Panc1 (cell line): ENCODE measurements around the gene CYTH4.

Experiments used
- POLR2AphosphoS5 ChIP-seq: IDR thresholded peaks from 2 replicates; pipeline ENCODE4 v1.6.1; 2012; ENCODE audit warnings: mild to moderate bottlenecking, low read depth, low read length, moderate library complexity
- TF ChIP-seq, protein P1 (sequence below), 2 experiments: IDR thresholded peaks; 2 replicates each; pipeline ENCODE4 v1.6.1; 2011 to 2012; ENCODE audit warnings: low read depth in 2 of 2, control low read depth in 1 of 2, low read length in 1 of 2, mild to moderate bottlenecking in 1 of 2, moderate library complexity in 1 of 2; ENCODE audit not compliant: insufficient read depth in 1 of 2
- TF ChIP-seq, protein P2 (sequence below): fragments of 450-650 bp; IDR thresholded peaks from 2 replicates; pipeline ENCODE4 v1.5.1; 2017; ENCODE audit warnings: mild to moderate bottlenecking

DNA sequence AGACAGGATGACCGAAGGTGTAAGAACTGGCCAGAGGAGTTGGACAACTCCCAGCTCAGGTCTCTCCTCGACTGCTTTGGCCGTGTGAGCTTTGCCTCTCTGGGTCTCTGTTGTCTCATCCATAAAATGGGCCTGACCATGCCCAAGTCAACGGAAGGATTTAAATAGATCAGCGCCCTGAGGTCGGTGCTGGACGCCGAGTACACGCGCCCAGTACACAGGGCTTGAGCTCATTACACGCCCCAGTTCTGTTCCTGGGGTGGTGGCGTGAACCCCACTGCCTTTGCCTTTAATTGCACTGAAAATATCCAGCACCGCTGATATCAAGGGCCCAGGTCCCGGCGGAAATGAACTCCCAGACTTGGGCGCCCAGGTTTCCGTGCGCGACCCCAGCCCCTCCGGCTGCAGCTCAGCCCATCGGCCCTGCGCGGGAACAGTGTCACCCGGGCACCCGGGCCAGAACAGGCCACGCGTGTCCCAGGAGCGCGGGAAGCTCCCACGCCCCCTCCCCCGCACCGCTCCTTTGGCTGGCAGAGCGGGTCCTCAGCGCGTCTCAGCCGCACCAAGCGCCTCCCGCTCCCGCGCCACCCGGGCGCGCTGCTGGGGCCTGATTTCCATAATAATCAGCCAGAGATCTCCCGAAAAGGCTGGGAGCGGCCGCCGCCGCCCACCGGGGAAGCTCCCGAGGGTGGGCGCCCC is 42.2 kb downstream of the CYTH4 start:
- TF ChIP-seq, protein P1, sequence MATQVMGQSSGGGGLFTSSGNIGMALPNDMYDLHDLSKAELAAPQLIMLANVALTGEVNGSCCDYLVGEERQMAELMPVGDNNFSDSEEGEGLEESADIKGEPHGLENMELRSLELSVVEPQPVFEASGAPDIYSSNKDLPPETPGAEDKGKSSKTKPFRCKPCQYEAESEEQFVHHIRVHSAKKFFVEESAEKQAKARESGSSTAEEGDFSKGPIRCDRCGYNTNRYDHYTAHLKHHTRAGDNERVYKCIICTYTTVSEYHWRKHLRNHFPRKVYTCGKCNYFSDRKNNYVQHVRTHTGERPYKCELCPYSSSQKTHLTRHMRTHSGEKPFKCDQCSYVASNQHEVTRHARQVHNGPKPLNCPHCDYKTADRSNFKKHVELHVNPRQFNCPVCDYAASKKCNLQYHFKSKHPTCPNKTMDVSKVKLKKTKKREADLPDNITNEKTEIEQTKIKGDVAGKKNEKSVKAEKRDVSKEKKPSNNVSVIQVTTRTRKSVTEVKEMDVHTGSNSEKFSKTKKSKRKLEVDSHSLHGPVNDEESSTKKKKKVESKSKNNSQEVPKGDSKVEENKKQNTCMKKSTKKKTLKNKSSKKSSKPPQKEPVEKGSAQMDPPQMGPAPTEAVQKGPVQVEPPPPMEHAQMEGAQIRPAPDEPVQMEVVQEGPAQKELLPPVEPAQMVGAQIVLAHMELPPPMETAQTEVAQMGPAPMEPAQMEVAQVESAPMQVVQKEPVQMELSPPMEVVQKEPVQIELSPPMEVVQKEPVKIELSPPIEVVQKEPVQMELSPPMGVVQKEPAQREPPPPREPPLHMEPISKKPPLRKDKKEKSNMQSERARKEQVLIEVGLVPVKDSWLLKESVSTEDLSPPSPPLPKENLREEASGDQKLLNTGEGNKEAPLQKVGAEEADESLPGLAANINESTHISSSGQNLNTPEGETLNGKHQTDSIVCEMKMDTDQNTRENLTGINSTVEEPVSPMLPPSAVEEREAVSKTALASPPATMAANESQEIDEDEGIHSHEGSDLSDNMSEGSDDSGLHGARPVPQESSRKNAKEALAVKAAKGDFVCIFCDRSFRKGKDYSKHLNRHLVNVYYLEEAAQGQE (IDR thresholded peaks at IDR 0.05; ENCODE audit: insufficient read depth in 1 of 2, low read depth in 2 of 2, low read length in 1 of 2) = no peak
- TF ChIP-seq, protein P2, sequence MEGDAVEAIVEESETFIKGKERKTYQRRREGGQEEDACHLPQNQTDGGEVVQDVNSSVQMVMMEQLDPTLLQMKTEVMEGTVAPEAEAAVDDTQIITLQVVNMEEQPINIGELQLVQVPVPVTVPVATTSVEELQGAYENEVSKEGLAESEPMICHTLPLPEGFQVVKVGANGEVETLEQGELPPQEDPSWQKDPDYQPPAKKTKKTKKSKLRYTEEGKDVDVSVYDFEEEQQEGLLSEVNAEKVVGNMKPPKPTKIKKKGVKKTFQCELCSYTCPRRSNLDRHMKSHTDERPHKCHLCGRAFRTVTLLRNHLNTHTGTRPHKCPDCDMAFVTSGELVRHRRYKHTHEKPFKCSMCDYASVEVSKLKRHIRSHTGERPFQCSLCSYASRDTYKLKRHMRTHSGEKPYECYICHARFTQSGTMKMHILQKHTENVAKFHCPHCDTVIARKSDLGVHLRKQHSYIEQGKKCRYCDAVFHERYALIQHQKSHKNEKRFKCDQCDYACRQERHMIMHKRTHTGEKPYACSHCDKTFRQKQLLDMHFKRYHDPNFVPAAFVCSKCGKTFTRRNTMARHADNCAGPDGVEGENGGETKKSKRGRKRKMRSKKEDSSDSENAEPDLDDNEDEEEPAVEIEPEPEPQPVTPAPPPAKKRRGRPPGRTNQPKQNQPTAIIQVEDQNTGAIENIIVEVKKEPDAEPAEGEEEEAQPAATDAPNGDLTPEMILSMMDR = no peak
- TF ChIP-seq POLR2AphosphoS5 = no peak
